Liver (tissue), 9 donors: ENCODE data around the gene HIRIP3. TPM values are rescaled to one million over a fixed set of nuclear protein-coding genes. Genes with fewer than 3 reads are reported as not detected.
"Not testable (repeated sequence)": the region's sequence is repeated elsewhere in the genome, so short reads cannot be mapped to it uniquely, and the experiment has no call there.

Source experiments
- DNase-seq: peaks from one replicate; pipeline ENCODE4 v3.0.0-alpha.2; 2017; ENCODE audit warnings: low spot score
- H3K27ac ChIP-seq, 2 donors: one replicate each; pipeline ENCODE4 v1.7.0; 2013; ENCODE audit warnings: inconsistent platforms in 2 of 2, low read length in 2 of 2, control low read depth in 1 of 2, low read depth in 1 of 2, mild to moderate bottlenecking in 1 of 2
- H3K27me3 ChIP-seq, 4 donors: one replicate each; pipeline versions ENCODE4 v1.6.1 to v1.7.0; 2013; ENCODE audit warnings: low read length in 3 of 4, inconsistent platforms in 1 of 4, mild to moderate bottlenecking in 1 of 4, moderate library complexity in 1 of 4; ENCODE audit not compliant: control insufficient read depth in 4 of 4, insufficient read depth in 4 of 4
- H3K36me3 ChIP-seq, 4 donors: one replicate each; pipeline versions ENCODE4 v1.6.1 to v1.7.0; 2013; ENCODE audit warnings: low read length in 3 of 4, mild to moderate bottlenecking in 3 of 4, low read depth in 1 of 4, moderate library complexity in 1 of 4; ENCODE audit not compliant: control insufficient read depth in 4 of 4, insufficient read depth in 3 of 4
- H3K4me1 ChIP-seq, 4 donors: one replicate each; pipeline versions ENCODE4 v1.6.1 to v1.7.0; 2013; ENCODE audit warnings: low read length in 3 of 4, mild to moderate bottlenecking in 3 of 4, moderate library complexity in 1 of 4; ENCODE audit not compliant: control insufficient read depth in 4 of 4, insufficient read depth in 4 of 4
- H3K4me3 ChIP-seq, 3 donors: one replicate each; pipeline versions ENCODE4 v1.6.1 to v1.7.0; 2013; ENCODE audit warnings: low read length in 3 of 3, control low read depth in 1 of 3, low read depth in 1 of 3, mild to moderate bottlenecking in 1 of 3
- H3K9ac ChIP-seq, 2 donors: one replicate each; pipeline ENCODE4 v1.7.0; 2013; ENCODE audit warnings: low read length in 2 of 2, mild to moderate bottlenecking in 2 of 2, moderate library complexity in 2 of 2, control low read depth in 1 of 2, low read depth in 1 of 2
- H3K9me3 ChIP-seq, 4 donors: one replicate each; pipeline versions ENCODE4 v1.6.1 to v1.7.0; 2013; ENCODE audit warnings: low read length in 3 of 4; ENCODE audit not compliant: control insufficient read depth in 4 of 4
- CTCF ChIP-seq: fragments of 150-350 bp; IDR thresholded peaks from 2 replicates; pipeline ENCODE4 v1.5.1; 2017; ENCODE audit warnings: improper control_type of control experiment, low read depth, low read length; ENCODE audit not compliant: missing input control
- EGR1 ChIP-seq, 2 donors: IDR thresholded peaks; 2 replicates each; pipeline ENCODE4 v1.6.1; 2016 to 2018; ENCODE audit warnings: antibody characterized with exemption in 2 of 2, low read depth in 2 of 2
- FOXA2 ChIP-seq: IDR thresholded peaks from 2 replicates; pipeline ENCODE4 v1.6.1; 2016; ENCODE audit warnings: antibody characterized with exemption
- HNF4G ChIP-seq: IDR thresholded peaks from 2 replicates; pipeline ENCODE4 v1.6.1; 2016; ENCODE audit warnings: antibody characterized with exemption
- JUND ChIP-seq, 2 donors: IDR thresholded peaks; 2 replicates each; pipeline ENCODE4 v1.6.1; 2016; ENCODE audit warnings: antibody characterized with exemption in 2 of 2
- NR2F2 ChIP-seq: IDR thresholded peaks from 2 replicates; pipeline ENCODE4 v1.6.1; 2016; ENCODE audit warnings: antibody characterized with exemption
- RAD21 ChIP-seq, 2 donors: IDR thresholded peaks; 2 replicates each; pipeline ENCODE4 v1.6.1; 2016; ENCODE audit warnings: antibody characterized with exemption in 2 of 2, mild to moderate bottlenecking in 2 of 2
- RXRA ChIP-seq, 2 donors: IDR thresholded peaks; 2 replicates each; pipeline ENCODE4 v1.6.1; 2017 to 2018; ENCODE audit warnings: antibody characterized with exemption in 2 of 2, mild to moderate bottlenecking in 1 of 2
- SP1 ChIP-seq: IDR thresholded peaks from 2 replicates; pipeline ENCODE4 v1.6.1; 2018; ENCODE audit warnings: antibody characterized with exemption, mild to moderate bottlenecking
- TAF1 ChIP-seq: conservative IDR thresholded peaks from 2 replicates; pipeline ENCODE4 v1.6.1; 2016; ENCODE audit warnings: antibody characterized with exemption, mild to moderate bottlenecking
- ZBTB33 ChIP-seq: IDR thresholded peaks from 2 replicates; pipeline ENCODE4 v1.6.1; 2016; ENCODE audit warnings: antibody characterized with exemption
- WGBS: extraction: QIAGEN DNeasy Blood & Tissue Kit; methylation state at CpG from one replicate; pipeline ENCODE4 v1.1.7; 2013; 5-methylcytosine and 5-hydroxymethylcytosine counted together
- polyA plus RNA-seq, 2 donors: library from polyadenylated mRNA; stranded (reverse) in 1 of 2; unstranded in 1 of 2; fragments of 200-250 nt in 1 of 2; fragments of >200 nt in 1 of 2; fragmentation: Nextera tagmentation in 1 of 2; extraction: Ambion mirVana in 1 of 2; gene quantifications; one replicate each; pipeline versions ENCODE4 v1.2.1 to v1.2.3, GENCODE V29; 2013 to 2015
- total RNA-seq, 2 donors: library from RNA; depleted of rRNA; stranded (reverse); fragments of >200 nt; gene quantifications; one replicate each; pipeline ENCODE4 v1.2.3, GENCODE V29; 2014
- TF ChIP-seq, protein P1 (sequence below): IDR thresholded peaks from 2 replicates; pipeline ENCODE4 v1.6.1; 2016; ENCODE audit warnings: antibody characterized with exemption
- TF ChIP-seq, protein P2 (sequence below): IDR thresholded peaks from 2 replicates; pipeline ENCODE4 v1.6.1; 2016; ENCODE audit warnings: antibody characterized with exemption, mild to moderate bottlenecking
- TF ChIP-seq, protein P3 (sequence below): IDR thresholded peaks from 2 replicates; pipeline ENCODE4 v1.6.1; 2016; ENCODE audit warnings: antibody characterized with exemption
- donor health status: healthy.
- donor health status: healthy.
- donor health status: healthy.
- donor health status: healthy.
- donor health status: healthy.

Gene HIRIP3
- total and polyA plus RNA-seq, 4 donors = 5.7 to 10.5 (median 9.1) TPM

GRCh38 chr16:30017277-30017656, 21.9 kb upstream of the HIRIP3 start:
- no peak for TF ChIP-seq SP1
- no peak for TF ChIP-seq JUND (IDR thresholded peaks at IDR 0.05)
- TF ChIP-seq, protein P1, sequence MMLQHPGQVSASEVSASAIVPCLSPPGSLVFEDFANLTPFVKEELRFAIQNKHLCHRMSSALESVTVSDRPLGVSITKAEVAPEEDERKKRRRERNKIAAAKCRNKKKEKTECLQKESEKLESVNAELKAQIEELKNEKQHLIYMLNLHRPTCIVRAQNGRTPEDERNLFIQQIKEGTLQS = no peak
- TF ChIP-seq, protein P2, sequence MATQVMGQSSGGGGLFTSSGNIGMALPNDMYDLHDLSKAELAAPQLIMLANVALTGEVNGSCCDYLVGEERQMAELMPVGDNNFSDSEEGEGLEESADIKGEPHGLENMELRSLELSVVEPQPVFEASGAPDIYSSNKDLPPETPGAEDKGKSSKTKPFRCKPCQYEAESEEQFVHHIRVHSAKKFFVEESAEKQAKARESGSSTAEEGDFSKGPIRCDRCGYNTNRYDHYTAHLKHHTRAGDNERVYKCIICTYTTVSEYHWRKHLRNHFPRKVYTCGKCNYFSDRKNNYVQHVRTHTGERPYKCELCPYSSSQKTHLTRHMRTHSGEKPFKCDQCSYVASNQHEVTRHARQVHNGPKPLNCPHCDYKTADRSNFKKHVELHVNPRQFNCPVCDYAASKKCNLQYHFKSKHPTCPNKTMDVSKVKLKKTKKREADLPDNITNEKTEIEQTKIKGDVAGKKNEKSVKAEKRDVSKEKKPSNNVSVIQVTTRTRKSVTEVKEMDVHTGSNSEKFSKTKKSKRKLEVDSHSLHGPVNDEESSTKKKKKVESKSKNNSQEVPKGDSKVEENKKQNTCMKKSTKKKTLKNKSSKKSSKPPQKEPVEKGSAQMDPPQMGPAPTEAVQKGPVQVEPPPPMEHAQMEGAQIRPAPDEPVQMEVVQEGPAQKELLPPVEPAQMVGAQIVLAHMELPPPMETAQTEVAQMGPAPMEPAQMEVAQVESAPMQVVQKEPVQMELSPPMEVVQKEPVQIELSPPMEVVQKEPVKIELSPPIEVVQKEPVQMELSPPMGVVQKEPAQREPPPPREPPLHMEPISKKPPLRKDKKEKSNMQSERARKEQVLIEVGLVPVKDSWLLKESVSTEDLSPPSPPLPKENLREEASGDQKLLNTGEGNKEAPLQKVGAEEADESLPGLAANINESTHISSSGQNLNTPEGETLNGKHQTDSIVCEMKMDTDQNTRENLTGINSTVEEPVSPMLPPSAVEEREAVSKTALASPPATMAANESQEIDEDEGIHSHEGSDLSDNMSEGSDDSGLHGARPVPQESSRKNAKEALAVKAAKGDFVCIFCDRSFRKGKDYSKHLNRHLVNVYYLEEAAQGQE = no peak
- no peak for TF ChIP-seq FOXA2
- no peak for TF ChIP-seq RXRA (IDR thresholded peaks at IDR 0.05)
- TF ChIP-seq TAF1 = no peak
- no peak for TF ChIP-seq RAD21 (IDR thresholded peaks at IDR 0.05)
- TF ChIP-seq NR2F2 = no peak
- no peak for TF ChIP-seq HNF4G
- TF ChIP-seq, protein P3, sequence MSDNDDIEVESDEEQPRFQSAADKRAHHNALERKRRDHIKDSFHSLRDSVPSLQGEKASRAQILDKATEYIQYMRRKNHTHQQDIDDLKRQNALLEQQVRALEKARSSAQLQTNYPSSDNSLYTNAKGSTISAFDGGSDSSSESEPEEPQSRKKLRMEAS = no peak
- no peak for TF ChIP-seq CTCF
- TF ChIP-seq EGR1 (IDR thresholded peaks at IDR 0.05; ENCODE audit: low read depth in 2 of 2) = no peak
- Histone ChIP-seq H3K36me3 (no peaks in the 10 kb centered on the region), H3K27ac (no peak overlapping the region), H3K27me3 (peaks cover 0 to under 1% (median 0%) of the 10 kb centered on the region in 4 donors), H3K9ac (no peak overlapping the region), H3K4me1 (peaks cover 2 to 8% (median 4%) of the 10 kb centered on the region in 4 donors), H3K9me3 (no peaks in the 10 kb centered on the region), H3K4me3 (no peak overlapping the region)
- DNase-seq = no peak
- 94% methylated on average over 2 of the region's 2 CpGs for WGBS

GRCh38 chr16:30016555-30017276, 21.3 kb upstream of the HIRIP3 start:
- no peak for DNase-seq
- H3K27ac ChIP-seq = no peak overlapping the region
- 52% methylated on average over 8 of the region's 8 CpGs for WGBS
- no peaks in the 10 kb centered on the region for H3K36me3 ChIP-seq
- H3K27me3 ChIP-seq = peaks cover 0 to 4% (median under 1%) of the 10 kb centered on the region in 4 donors
- H3K4me1 ChIP-seq = peaks cover under 1 to 7% (median 4%) of the 10 kb centered on the region in 4 donors
- H3K9me3 ChIP-seq = no peaks in the 10 kb centered on the region
- no peak overlapping the region for H3K4me3 ChIP-seq
- H3K9ac ChIP-seq = no peak overlapping the region
- TF ChIP-seq ZBTB33 (no peak), HNF4G (no peak), JUND (IDR thresholded peaks at IDR 0.05) (no peak)

DNA sequence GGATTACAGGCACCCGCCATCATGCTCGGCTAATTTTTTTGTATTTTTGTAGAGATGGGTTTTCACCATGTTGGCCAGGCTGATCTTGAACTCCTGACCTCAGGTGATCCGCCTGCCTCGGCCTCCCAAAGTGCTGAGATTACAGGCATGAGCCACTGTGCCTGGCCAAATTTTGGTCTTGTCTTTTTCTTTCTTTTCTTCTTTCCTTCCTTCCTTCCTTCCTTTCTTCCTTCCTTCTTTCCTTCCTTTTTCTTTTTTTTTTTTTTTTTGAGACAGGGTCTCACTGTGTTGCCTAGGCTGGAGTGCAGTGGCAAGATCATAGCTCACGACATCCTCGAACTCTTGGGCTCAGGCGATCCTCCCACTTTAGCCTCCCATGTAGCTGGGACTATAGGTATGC, 20.0 kb upstream of the HIRIP3 start:
- H3K4me3 ChIP-seq, H3K9me3 ChIP-seq, H3K4me1 ChIP-seq, H3K9ac ChIP-seq, H3K27me3 ChIP-seq, DNase-seq, H3K36me3 ChIP-seq, H3K27ac ChIP-seq: not testable (repeated sequence)
- 93% methylated on average over 7 of the region's 7 CpGs for WGBS

GRCh38 chr16:30012598-30012997, 17.2 kb upstream of the HIRIP3 start:
- H3K9me3 ChIP-seq, H3K4me1 ChIP-seq, H3K27ac ChIP-seq, H3K36me3 ChIP-seq, H3K27me3 ChIP-seq, H3K9ac ChIP-seq, H3K4me3 ChIP-seq, DNase-seq: not testable (repeated sequence)
- WGBS = 73% methylated on average over 14 of the region's 14 CpGs
